Natural killer cell treated with Interleukin-12 subunit alpha and Interleukin-12 subunit beta and Interleukin-15 and Interleukin-18, amount 100 ng/mL, for 72 hours (primary cell): ENCODE data around the gene KLHL29. TPM values are rescaled to one million over a fixed set of nuclear protein-coding genes. Genes with fewer than 3 reads are reported as not detected.
A peak's percentile ranks its signal among the peaks of the same experiment; 100 is the strongest.

Experiments used
- ATAC-seq, 2 donors: fragments of 150-1000 bp; cut with Tn5 transposase in 1 of 2; sonication (Bioruptor Pico), chemical (Tn5 transposase) in 1 of 2; 2 replicates each; pipeline ENCODE4 v1.10.0; 2021
- DNase-seq: peaks from one replicate; pipeline ENCODE4 v3.0.0; 2022; ENCODE audit warnings: low spot score
- H3K27ac Mint-ChIP-seq, 2 donors: 1 replicate in 1 of 2; 2 replicates in 1 of 2; pipeline ENCODE4 v1.8.0; 2022; ENCODE audit warnings: mixed read lengths in 2 of 2, mild to moderate bottlenecking in 1 of 2, moderate library complexity in 1 of 2
- H3K27me3 Mint-ChIP-seq, 2 donors: 1 replicate in 1 of 2; 2 replicates in 1 of 2; pipeline ENCODE4 v1.8.0; 2022; ENCODE audit warnings: mixed read lengths in 2 of 2
- H3K36me3 Mint-ChIP-seq: one replicate; pipeline ENCODE4 v1.8.0; 2022; ENCODE audit warnings: mixed read lengths
- H3K4me1 Mint-ChIP-seq, 2 donors: 1 replicate in 1 of 2; 2 replicates in 1 of 2; pipeline ENCODE4 v1.8.0; 2022; ENCODE audit warnings: low read depth in 2 of 2, mixed read lengths in 2 of 2, mild to moderate bottlenecking in 1 of 2
- H3K4me3 Mint-ChIP-seq: one replicate; pipeline ENCODE4 v1.8.0; 2022; ENCODE audit warnings: mixed read lengths
- H3K9me3 Mint-ChIP-seq: 2 replicates; pipeline ENCODE4 v1.8.0; 2022; ENCODE audit warnings: mixed read lengths
- total RNA-seq, 2 donors: library from RNA; stranded (reverse); gene quantifications; one replicate each; pipeline ENCODE4 v1.2.3, GENCODE V29; 2022

KLHL29 gene
- total RNA-seq, 2 donors from 2014 or later: 0.11 to 0.12 TPM

DNA sequence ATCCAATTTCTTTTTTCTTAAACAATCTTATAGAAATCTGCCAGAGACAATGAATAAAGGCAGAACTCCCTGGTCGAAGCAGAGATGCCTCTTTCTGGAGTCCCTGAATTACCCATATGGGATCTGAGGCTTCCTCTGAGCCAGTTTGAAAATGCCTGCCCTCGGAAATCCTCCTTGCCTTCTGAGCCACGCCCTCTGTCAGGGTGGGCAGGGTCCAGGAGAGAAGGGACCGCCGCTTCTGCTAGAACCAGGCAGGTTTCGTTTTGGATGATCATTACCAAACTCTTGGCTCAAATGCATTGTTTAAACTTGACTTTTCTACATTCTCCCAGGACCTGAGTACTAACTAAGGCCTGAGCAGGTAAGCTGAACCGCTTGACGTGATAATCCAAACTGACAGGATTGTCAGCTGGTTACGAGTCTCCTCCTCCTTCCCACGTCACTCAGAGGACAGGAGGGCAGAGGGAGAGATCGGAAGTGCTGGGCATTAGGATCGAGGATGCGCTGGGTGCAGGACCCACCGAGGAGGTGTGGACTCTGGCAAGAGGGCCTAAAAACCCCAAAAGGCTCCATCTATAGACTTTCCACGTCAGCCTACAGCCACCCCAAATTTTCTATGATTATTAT lies 128.4 kb downstream of the KLHL29 start:
- peaks cover 0 to 4% of the 10 kb centered on the region in 2 donors for H3K4me1 Mint-ChIP-seq
- H3K27ac Mint-ChIP-seq: no peak overlapping the region
- no peaks in the 10 kb centered on the region for H3K36me3 Mint-ChIP-seq
- no peak for ATAC-seq
- peaks cover 13 to 15% of the 10 kb centered on the region in 2 donors for H3K27me3 Mint-ChIP-seq
- no peak for DNase-seq
- H3K4me3 Mint-ChIP-seq: no peak overlapping the region
- no peaks in the 10 kb centered on the region for H3K9me3 Mint-ChIP-seq

DNA sequence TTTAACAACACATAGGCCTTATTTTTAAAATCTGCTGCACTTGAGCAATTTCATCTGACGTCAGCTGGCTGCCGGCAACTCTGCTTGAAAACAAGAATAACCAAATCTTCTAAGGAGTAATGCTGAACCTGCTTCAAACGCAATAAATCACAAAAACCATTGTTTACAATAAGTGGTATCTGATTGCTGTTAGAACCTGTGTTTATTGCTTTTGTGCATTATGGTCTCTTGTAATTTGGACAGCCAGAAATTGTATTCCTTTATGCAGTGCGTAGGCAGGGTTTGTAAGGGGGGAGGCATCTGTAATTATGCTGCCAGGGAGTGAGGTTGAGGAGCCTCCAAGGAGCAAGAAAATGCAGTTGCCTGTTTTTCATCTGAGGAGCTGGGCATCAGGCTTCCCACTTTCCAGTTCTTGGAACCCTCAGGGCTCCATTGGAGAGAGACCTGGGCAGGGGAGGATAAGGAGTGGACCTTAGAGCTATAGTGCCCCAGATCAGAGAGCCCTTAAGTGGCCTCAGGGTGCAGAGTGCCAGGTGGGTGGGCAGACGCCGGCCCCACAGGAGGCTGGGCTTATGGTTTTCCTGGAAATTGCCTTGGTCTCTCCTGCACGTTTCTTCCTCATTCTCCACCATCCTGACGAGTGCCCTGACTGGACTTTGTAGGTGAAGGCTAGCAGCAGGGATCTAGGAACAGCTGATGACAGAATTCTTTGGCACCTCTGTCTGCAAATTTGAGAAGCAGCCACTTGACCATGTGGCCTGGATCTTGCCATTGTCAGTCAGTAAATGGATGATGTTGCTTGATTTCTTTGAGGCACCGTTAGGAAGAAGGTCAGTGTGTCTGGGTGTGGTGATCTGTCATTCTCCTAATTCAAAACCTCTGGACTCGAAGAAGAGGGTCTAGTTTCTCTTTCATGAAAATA lies 129.2 kb downstream of the KLHL29 start:
- DNase-seq (no peak), ATAC-seq (no peak)
- H3K27me3 Mint-ChIP-seq: peaks cover 13 to 17% of the 10 kb centered on the region in 2 donors
- no peak overlapping the region for H3K27ac Mint-ChIP-seq
- H3K4me3 Mint-ChIP-seq: no peak overlapping the region
- no peaks in the 10 kb centered on the region for H3K9me3 Mint-ChIP-seq
- peaks cover 0 to 4% of the 10 kb centered on the region in 2 donors for H3K4me1 Mint-ChIP-seq
- no peaks in the 10 kb centered on the region for H3K36me3 Mint-ChIP-seq

DNA sequence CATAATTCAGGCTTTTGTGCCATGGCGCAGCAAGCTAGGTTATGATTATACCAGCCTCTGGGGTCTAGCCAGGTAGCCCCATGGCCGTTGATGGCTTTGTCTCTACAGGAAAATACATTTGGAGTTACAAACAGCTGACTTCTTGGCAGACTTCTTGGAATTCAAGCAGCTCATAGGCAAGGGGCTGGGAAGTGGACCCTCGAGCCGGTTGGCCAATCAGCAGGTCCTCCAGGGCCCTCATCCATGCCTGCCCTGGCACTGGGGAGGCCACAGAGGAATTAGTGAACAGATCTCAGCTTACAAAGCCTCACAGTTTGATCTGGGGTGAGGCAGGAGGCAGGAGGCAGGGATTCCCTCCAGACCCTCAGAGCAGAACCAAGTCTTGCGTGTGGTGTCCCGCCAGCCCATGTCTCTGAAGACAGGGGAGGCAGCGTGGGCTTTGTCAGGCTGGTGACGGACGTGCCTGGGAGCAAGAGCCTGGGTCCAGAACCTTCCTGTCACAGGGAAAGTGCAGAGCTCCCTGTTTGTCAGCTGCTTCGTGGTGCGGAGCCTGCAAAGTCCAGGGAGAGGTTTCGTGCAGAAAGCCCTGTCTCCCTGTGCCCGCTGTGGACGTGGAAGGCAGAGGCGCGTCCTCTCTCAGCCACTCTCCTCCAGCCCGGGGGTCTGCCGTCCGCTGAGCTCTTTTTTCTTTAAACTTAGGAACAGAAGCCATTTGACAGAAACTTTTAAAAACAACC lies 131.7 kb downstream of the KLHL29 start:
- Mint-ChIP-seq H3K27me3 (peaks cover 13 to 17% of the 10 kb centered on the region in 2 donors), H3K4me1 (peaks cover 0 to 4% of the 10 kb centered on the region in 2 donors), H3K9me3 (no peaks in the 10 kb centered on the region), H3K36me3 (no peaks in the 10 kb centered on the region), H3K4me3 (no peak overlapping the region), H3K27ac (no peak overlapping the region)
- DNase-seq (no peak), ATAC-seq (no peak)

DNA sequence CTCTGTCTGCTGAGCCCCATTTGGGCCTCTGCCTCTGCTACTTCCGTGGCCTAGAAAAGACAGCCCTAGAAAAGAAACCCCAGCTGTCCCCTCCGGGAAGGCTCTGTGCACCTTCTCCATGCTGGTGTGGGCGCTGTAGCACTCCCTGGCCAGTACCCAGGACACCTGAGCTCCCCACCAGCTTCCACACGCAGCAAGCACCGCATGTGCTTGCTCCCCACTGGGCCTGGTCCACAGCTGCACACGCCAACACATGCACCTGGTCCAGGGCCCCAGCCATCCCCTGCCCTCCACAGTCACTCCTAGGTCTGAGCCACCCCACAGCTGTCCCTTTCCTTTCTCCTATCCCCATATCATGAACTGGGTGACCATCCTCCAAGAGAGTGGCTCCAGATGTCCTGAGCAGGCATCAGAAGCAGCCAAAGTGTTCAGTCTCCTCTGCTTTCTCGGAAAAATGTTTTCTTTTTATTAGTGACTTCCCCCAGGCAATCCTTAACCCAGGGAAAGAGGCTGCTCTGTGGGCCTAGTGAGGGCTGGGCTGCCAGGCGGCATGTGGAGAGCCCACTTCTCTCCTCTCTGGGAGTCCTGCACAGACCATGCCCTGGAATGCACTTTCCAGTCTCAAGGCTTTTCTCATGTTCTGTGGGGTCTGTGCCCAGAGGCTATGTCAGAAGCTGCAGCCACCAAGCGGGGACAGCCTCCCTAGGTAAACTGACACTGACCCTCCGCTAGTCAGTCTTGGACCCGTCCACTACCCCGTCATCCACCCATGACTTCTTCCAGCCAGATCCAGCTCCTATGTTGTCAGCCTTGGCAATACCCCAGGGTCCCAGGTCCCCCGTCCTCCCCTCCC lies 133.7 kb downstream of the KLHL29 start:
- ATAC-seq (peak; percentile 44 to 45), DNase-seq (no peak)
- Mint-ChIP-seq H3K27ac (no peak overlapping the region), H3K4me1 (peaks cover 0 to 4% of the 10 kb centered on the region in 2 donors), H3K36me3 (no peaks in the 10 kb centered on the region), H3K4me3 (no peak overlapping the region), H3K9me3 (no peaks in the 10 kb centered on the region), H3K27me3 (peaks cover 13 to 17% of the 10 kb centered on the region in 2 donors)

DNA sequence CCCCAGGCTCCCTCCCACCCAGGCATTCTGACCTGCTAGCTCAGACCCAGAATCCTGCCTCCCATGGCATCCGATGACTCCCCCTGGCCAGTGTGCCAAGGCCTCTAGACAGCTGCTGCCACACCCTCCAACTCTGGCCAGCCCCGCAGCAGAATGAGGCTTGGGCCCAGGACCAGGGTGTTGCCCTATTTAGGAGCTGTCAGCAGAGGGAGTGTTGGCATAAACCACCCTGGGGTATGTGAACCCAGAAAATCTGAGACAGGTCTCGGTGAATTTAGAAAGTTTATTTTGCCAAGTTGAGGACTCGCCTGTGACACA lies 134.3 kb downstream of the KLHL29 start:
- no peak for ATAC-seq
- no peaks in the 10 kb centered on the region for H3K36me3 Mint-ChIP-seq
- no peaks in the 10 kb centered on the region for H3K9me3 Mint-ChIP-seq
- H3K4me3 Mint-ChIP-seq: no peak overlapping the region
- peaks cover 13 to 15% of the 10 kb centered on the region in 2 donors for H3K27me3 Mint-ChIP-seq
- H3K27ac Mint-ChIP-seq: no peak overlapping the region
- DNase-seq: no peak
- peaks cover 0 to 4% of the 10 kb centered on the region in 2 donors for H3K4me1 Mint-ChIP-seq

DNA sequence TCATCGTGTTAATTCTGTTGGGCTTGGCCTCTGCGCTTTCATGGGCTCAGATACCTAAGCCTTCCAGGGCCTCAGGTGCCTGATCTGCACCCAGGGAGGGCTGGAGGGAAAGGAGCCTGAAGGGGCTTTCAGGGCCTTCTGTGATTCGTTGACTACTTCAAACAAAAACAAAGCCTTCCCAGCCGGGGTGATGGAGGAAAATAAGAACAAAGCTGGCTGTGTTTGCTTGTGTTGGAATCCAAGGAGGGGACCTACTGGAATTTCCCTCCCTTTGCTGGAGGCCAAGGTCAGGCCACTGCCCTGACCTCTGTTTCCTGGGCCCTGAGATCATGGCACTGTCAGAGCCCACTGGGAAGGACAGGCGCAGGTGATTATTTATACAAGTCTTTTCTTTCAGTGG lies 135.3 kb downstream of the KLHL29 start:
- H3K27ac Mint-ChIP-seq: no peak overlapping the region
- H3K9me3 Mint-ChIP-seq: no peaks in the 10 kb centered on the region
- H3K27me3 Mint-ChIP-seq: peaks cover 4 to 8% of the 10 kb centered on the region in 2 donors
- DNase-seq (no peak), ATAC-seq (no peak)
- no peak overlapping the region for H3K4me3 Mint-ChIP-seq
- peaks cover 0 to 3% of the 10 kb centered on the region in 2 donors for H3K4me1 Mint-ChIP-seq
- H3K36me3 Mint-ChIP-seq: no peaks in the 10 kb centered on the region

DNA sequence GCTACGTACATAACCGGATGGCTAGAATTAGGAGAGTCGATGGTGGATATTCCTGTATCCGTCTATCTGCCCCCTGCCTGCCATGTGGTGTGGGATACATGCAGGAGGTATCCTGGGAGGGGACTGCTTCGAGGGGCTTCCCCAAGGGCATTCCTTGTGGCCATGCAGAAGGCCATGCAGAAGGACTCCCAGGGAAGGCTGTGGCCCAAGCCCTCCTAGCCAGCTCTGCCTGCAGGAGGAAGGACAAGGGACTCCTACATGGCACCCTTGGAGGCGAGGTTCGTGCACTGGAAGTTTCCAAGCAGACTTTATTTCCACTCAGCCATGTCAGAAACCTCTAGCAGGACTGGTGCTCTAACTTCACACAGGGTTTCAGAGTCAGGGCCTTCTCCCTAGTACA lies 136.1 kb downstream of the KLHL29 start:
- peaks cover 0 to 3% of the 10 kb centered on the region in 2 donors for H3K4me1 Mint-ChIP-seq
- no peak overlapping the region for H3K27ac Mint-ChIP-seq
- no peaks in the 10 kb centered on the region for H3K36me3 Mint-ChIP-seq
- peaks cover 5 to 8% of the 10 kb centered on the region in 2 donors for H3K27me3 Mint-ChIP-seq
- no peak for ATAC-seq
- H3K9me3 Mint-ChIP-seq: no peaks in the 10 kb centered on the region
- no peak for DNase-seq
- no peak overlapping the region for H3K4me3 Mint-ChIP-seq

DNA sequence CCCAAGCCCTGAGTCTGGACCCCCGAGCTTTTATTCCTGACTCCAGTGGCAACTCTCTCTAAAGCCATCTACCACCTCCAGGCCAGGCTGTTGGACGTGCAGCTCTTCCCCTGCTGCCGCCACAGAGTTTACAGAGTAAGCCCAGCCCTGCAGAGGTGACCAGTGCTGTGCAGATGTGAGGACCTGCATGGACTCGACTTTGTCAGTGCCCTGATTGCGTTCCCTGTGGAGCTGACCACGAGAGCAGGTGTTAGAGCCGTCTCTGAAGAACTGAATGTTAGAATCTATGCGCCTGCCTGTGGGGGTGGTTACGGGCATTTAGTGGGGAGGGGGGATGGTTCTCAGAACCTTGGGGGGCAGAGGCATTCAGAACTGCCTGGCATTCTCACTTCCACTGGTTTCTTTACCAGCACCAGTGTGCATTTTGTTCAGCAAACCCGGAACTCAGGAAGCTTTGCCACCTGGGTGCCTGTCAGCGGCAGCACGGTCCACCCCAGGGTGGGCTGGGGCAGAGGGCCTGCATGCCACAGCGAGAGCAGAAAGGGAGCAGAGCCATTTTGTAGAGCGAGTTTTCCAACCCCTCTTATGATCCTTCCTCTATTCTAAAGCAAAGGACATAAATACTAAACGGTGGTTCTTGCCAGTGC lies 137.9 kb downstream of the KLHL29 start:
- no peak for ATAC-seq
- no peak for DNase-seq
- H3K27ac Mint-ChIP-seq: no peak overlapping the region
- no peak overlapping the region for H3K4me3 Mint-ChIP-seq
- peaks cover 6 to 7% of the 10 kb centered on the region in 2 donors for H3K27me3 Mint-ChIP-seq
- H3K36me3 Mint-ChIP-seq: no peaks in the 10 kb centered on the region
- H3K9me3 Mint-ChIP-seq: no peaks in the 10 kb centered on the region
- H3K4me1 Mint-ChIP-seq: peaks cover 0 to 4% of the 10 kb centered on the region in 2 donors

DNA sequence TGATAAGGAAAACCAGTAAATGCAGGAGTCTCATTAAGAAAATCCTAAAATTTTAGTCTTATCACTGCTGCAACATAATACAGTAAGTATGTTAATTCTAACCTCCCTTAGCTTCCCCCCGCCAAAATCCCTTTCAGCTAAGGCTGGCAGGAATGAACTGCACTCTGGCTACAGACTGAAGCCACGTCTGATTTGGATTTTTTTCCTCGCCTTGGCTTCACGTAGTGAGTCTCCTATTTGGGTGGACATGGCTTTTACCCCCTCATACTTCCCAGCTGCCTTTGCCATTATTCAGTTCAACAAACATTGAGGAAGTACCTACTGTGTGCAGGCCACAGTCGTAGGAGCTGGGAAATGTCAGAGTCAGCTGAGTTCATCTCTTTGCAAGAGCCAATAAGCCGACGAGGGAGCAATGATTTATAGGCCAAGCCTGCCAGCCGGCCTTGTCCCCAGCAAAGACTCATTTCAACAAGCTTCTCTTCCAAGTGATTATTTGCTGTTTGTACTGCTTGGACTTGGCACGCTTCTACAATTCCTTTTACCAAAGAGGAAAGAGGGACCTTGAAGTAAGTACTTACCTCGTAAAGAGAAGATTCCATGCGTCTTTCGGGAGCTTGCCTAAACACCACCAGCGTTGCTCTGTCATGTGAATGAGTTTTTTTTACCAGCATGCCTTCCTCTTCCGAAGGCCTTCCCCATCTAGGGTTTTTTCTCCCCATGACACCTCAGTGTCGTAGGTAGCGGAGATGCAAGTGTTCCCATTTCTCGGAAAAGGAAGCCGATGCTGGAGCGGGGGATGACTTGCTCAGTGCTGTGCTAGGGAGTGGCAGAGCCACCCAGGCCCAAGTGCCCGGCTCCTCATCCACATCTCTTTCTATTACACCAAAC lies 138.6 kb downstream of the KLHL29 start:
- H3K27ac Mint-ChIP-seq: no peak overlapping the region
- H3K9me3 Mint-ChIP-seq: no peaks in the 10 kb centered on the region
- DNase-seq (no peak), ATAC-seq (no peak)
- no peak overlapping the region for H3K4me3 Mint-ChIP-seq
- peaks cover 6 to 7% of the 10 kb centered on the region in 2 donors for H3K27me3 Mint-ChIP-seq
- peaks cover 0 to 4% of the 10 kb centered on the region in 2 donors for H3K4me1 Mint-ChIP-seq
- no peaks in the 10 kb centered on the region for H3K36me3 Mint-ChIP-seq

DNA sequence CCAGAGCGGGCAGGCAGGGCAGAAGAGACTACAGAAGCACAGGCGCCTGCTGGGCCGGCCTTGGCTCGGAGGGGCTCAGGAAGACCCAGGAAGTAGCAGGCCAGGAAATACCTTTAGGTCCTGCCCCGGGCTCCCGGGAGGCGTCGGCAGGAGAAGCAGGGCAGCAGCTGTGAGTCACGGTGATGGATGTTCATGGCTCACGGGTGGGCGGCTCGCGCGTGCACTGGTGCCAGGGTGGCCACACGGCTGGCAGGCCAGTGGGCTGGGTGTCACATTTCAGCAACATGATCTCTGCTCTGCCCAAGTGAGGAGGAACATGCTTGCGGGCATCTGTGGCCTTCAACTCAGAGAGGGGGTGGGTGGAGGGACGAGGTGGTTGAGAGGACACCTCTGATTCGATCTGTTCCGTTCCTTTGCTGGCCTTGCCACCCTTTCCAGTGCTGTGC lies 139.3 kb downstream of the KLHL29 start:
- Mint-ChIP-seq H3K27me3 (peaks cover 4 to 7% of the 10 kb centered on the region in 2 donors), H3K4me1 (peaks cover 0 to 4% of the 10 kb centered on the region in 2 donors), H3K36me3 (no peaks in the 10 kb centered on the region), H3K27ac (no peak overlapping the region), H3K4me3 (no peak overlapping the region), H3K9me3 (no peaks in the 10 kb centered on the region)
- DNase-seq: no peak
- no peak for ATAC-seq

DNA sequence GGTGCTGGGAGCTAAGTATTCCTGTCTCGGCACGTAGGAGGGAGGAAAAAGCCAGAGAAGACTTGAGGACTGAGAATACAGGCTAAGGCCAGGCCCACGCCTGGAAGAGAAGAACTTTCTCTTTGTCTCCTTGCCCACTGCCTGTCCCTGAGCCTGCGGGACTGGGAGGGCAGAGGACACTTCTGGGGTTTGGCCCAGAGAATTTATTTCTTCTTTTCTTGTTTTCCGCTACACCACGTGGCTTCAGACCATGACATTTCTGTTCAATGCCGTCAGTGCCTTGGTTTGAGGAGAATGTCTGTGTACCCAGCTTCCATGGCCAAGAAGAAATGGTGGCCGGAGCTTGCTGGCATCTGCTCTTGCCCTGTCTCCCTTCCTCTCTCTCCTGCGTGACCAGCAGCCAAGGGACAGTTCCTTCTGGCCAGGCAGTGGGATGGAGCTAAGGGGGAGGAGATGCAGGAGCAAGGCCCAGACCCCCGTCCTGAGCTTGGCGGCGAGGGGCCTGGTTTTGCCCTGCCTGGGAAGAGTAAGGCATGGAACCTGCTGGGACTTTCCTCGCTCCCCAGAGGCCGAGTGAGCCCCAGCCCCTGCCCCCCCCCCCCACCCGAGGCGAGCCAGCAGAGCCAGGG lies 140.3 kb downstream of the KLHL29 start:
- no peaks in the 10 kb centered on the region for H3K9me3 Mint-ChIP-seq
- H3K36me3 Mint-ChIP-seq: no peaks in the 10 kb centered on the region
- H3K27me3 Mint-ChIP-seq: peaks cover 4 to 7% of the 10 kb centered on the region in 2 donors
- DNase-seq (no peak), ATAC-seq (no peak)
- no peak overlapping the region for H3K4me3 Mint-ChIP-seq
- H3K27ac Mint-ChIP-seq: no peak overlapping the region
- peaks cover 0 to 4% of the 10 kb centered on the region in 2 donors for H3K4me1 Mint-ChIP-seq

DNA sequence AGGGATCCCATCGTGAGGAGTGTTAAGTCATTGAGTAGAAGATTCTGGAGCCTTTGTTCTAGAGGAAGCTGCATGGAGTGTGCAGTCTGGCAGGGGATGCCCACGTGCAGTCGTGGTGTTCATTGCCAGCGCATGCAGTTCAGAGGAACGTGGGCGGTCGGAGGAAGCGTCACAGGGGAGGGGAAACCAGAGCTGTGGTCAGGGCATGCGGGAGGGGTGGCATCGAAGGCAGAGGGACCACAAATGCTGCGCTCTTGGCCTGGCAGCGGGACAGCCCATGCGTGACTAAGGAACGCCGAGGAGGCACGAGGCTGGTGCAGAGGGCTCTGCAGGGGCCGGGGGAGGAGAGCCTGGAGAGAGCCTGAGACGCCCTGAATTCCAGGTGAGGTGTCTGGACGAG lies 141.1 kb downstream of the KLHL29 start:
- Mint-ChIP-seq H3K27me3 (peaks cover 4 to 7% of the 10 kb centered on the region in 2 donors), H3K36me3 (no peaks in the 10 kb centered on the region), H3K9me3 (no peaks in the 10 kb centered on the region), H3K27ac (no peak overlapping the region), H3K4me1 (peaks cover 0 to 4% of the 10 kb centered on the region in 2 donors), H3K4me3 (no peak overlapping the region)
- ATAC-seq (no peak), DNase-seq (no peak)
